ENCODE results near the gene CPLX3. TPM values are rescaled to one million over a fixed set of nuclear protein-coding genes. Genes with fewer than 3 reads are reported as not detected.
A peak's percentile ranks its signal among the peaks of the same experiment; 100 is the strongest.

CPLX3 gene
- total RNA-seq, 1 experiment from 2014 or later: 0.07 TPM

GRCh38 chr15:74867466-74868038 is 41.1 kb downstream of the CPLX3 start:
- DNase-seq (ENCODE audit: extremely low read depth, low read depth): no peak

DNA sequence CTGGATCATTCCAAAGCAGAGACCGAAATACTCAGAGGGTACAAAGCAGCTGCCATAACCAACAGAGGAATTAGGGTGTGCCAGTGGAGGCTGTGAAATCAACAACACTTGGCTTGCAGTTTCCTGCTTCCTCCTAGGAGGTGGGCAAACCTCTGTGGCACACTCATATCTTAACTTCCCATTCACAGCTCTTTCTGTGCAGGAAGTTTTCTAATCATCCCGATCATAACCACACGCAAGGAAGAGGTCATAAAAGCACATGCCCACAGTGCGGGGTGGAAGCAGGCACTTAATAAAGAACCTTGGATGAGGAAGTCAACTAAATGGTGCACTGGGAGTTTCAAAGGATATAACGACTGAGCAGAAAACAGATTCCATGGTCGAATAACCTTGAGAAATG is 41.6 kb downstream of the CPLX3 start:
- no peak for DNase-seq (ENCODE audit: extremely low read depth, low read depth)

DNA sequence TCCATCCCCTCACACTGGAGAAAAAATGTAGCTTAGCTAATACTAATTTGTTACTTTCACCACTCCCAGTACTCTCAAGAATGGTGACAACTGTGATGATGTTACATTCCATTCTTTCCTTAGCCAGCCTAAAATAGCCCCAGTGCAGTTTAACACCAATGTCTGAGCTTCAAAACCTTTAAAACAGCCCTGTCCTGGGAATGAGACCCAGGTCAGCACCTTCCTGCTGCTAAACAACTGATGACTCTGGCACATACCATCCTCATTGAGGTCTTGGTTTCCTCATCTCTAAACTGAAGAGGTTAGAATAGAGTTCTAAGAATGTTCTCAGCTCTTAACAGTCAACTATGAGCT is 42.9 kb downstream of the CPLX3 start:
- no peak for DNase-seq (ENCODE audit: extremely low read depth, low read depth)

- no peak for DNase-seq (ENCODE audit: extremely low read depth, low read depth)
Measured at GRCh38 chr15:74869726-74870407, 43.4 kb downstream of the CPLX3 start.

DNA sequence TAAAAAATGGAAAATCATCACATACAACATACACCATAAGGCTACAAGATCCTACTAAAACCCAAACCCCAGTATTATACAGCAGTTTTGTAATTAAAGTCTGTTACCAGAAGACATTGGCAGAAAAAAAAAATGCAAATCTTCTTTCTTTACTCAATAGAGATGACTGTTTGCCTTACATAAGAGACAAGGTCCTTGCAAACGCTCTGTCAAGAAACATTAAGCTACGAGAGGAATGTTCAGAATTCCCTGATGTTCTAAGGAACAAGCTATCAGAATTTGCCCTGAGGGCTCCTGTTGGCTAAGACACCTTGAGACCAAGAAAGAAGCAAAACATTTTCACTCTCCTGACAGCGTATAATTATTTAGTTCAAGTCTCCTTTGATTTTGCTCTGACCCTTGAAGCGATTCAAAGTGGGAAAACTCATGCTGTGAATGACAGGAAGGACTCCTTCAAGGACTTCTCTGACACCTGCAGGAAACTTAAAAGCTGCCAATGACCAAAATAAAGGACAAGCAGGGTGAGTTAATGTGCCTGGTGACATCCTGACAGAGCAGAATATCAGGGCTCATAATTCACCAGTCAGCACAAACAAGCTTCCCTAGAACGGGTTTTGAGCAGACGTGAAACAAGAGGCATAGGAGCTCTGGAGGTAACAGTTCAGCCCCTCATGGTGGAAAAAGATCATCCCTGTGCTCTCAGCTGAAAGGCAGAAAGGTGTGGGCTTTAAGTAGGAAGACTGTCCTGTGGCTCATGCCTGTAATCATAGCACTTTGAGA is 44.2 kb downstream of the CPLX3 start:
- no peak for DNase-seq (ENCODE audit: extremely low read depth, low read depth)

DNA sequence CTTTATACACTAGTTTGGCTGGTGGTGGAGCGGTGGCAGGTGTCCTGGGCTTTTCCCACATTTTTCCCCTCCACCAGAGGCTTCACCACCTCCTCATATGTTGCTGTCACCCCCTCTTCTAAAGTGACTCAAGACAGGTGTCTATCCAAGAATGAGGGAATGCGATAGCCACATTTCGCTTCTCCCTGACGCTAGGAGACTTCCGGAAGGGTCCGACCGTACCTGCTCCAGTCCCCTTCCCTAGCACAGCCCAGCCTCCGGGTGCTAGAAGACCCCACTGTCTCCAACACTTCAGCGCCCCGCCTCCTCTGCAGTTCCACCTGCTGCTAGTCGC is 46.2 kb downstream of the CPLX3 start:
- no peak for DNase-seq (ENCODE audit: extremely low read depth, low read depth)

DNA sequence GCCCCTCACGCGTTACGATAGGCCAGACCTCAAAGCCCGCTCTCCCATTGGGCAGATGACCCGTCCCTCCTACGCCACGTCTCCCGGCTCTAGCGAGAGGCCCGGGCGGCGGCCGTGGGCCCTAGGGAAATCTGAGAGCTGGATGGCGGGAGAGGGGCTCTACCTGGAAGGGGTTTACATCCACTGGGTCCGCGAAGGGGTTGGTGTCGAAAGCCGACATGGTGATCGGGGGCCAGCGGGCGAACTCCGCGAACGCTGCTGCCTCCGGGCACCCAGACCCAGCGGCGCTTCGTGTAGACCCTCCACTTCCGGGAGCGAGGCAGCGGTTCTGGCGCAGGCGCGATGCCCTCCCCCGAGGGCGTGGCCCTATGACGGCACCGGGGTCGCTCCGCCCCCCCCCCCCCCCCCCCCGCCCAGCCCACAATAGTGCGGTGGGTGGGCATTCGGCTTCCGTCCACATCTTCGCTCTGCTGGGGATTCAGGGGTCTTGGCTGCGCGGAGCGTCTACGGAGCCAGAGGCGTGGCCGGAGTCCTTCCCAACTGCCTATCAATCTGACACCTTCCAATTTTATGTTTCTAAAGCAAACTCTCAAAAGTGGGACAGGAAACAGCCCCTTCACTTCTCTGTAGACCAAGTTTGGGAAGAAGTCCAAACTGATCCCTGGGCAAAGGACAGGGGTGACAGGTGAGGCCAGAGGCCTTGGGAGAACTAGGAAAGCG is 46.8 kb downstream of the CPLX3 start, which contains the start of gene SCAMP2:
SCAMP2 (minus strand) TSS at position 330 of the 720 bp plus-strand sequence; CDS start at position 220, 110 bp downstream.
- peak; percentile 93 for DNase-seq (ENCODE audit: extremely low read depth, low read depth)

DNA sequence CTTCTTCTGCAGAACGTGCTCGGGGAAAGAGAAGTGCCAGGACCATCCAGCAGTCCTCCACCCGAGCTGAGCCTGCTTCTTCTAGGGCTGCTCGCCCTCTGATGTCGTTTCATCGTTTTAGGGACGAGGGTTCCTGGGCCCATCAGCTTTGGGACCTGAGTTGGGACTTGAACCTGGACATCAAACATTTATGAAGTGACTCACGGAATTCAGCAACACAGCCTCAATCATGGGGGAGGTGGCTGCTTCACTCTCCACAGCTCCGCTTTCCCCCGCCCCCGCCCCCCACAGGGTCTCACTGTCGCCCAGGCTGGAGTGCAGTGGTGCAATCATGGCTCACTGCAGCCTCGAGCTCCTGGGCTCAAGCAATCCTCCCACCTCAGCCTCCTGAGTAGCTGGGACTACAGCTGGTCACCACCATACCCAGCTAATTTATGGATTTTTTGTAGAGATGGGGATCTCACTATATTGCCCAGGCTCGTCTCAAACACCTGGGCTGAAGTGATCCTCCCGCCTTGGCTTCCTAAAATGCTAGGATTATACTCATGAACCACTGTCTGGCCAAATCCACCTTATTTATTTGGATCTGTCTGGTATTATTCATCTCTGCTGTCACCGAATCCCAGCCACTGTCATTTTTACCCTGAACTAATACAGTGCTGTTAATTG is 47.5 kb downstream of the CPLX3 start:
- peak; percentile 7 for DNase-seq (ENCODE audit: extremely low read depth, low read depth)

DNA sequence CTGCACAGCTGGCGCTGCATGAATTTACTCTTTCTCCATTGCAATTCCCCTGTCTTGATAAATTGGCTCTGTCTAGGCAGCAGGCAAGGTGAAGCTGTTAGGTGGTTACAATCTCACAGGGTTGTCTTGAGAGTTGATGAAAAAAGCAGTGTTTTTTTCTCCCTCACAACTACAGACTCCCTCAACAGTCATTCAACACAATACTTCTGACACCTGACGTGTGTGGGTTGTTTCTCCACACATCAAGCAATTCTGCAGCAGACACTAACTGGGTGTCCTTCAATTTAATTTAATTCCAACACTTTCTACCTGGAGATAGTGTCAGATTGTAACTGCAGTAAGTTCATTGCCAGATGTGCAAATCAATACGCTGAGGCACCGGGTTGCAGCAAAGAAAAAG is 51.8 kb downstream of the CPLX3 start:
- no peak for DNase-seq (ENCODE audit: extremely low read depth, low read depth)

Small RNA genes lying within 50 kb of the gene (small RNA-seq; reads per million reads assigned to genes)
- gene CPLX3: 0 reads per million in 2 experiments
- gene MIR4513: 0 reads per million in 2 experiments
- 0 to 0.12 reads per million in 2 experiments for gene MIR6882

Other genes starting within 250 kb of the CPLX3 start
- 37.8 and 49.8 TPM in 2 replicates for gene CLK3, start 210.8 kb upstream of the CPLX3 start, total RNA-seq (2014; rRNA removed; shearing (Covaris generic))
- 8.8 and 10.3 TPM in 2 replicates for gene EDC3, start 130.6 kb upstream of the CPLX3 start, total RNA-seq (2014; rRNA removed; shearing (Covaris generic))
- not detected in 2 replicates for gene CYP1A1, start 101.1 kb upstream of the CPLX3 start, total RNA-seq (2014; rRNA removed; shearing (Covaris generic))
- not detected in 2 replicates for gene CYP1A2, start 77.8 kb upstream of the CPLX3 start, total RNA-seq (2014; rRNA removed; shearing (Covaris generic))
- 22.4 and 26.7 TPM in 2 replicates for gene CSK, start 44.5 kb upstream of the CPLX3 start, total RNA-seq (2014; rRNA removed; shearing (Covaris generic))
- gene LMAN1L, start 13.8 kb upstream of the CPLX3 start, total RNA-seq (2014; rRNA removed; shearing (Covaris generic)): not detected in 2 replicates
- 32.1 and 32.7 TPM in 2 replicates for gene ULK3, start 16.5 kb downstream of the CPLX3 start, total RNA-seq (2014; rRNA removed; shearing (Covaris generic))
- 20.4 and 27.6 TPM in 2 replicates for gene SCAMP2, start 46.7 kb downstream of the CPLX3 start, total RNA-seq (2014; rRNA removed; shearing (Covaris generic))
- gene MPI, start 63.4 kb downstream of the CPLX3 start, total RNA-seq (2014; rRNA removed; shearing (Covaris generic)): 31.6 and 39.8 TPM in 2 replicates
- gene FAM219B, start 80.2 kb downstream of the CPLX3 start, total RNA-seq (2014; rRNA removed; shearing (Covaris generic)): 41.3 and 41.9 TPM in 2 replicates
- 235 and 237 TPM in 2 replicates for gene COX5A, start 111.4 kb downstream of the CPLX3 start, total RNA-seq (2014; rRNA removed; shearing (Covaris generic))
- gene RPP25, start 130.1 kb downstream of the CPLX3 start, total RNA-seq (2014; rRNA removed; shearing (Covaris generic)): 16.6 and 21.8 TPM in 2 replicates
- gene SCAMP5, start 168.9 kb downstream of the CPLX3 start, total RNA-seq (2014; rRNA removed; shearing (Covaris generic)): 0.43 and 0.69 TPM in 2 replicates
- 14.7 and 23.9 TPM in 2 replicates for gene PPCDC, start 197.0 kb downstream of the CPLX3 start, total RNA-seq (2014; rRNA removed; shearing (Covaris generic))